ENCODE data around the gene C11orf54. TPM values are rescaled to one million over a fixed set of nuclear protein-coding genes. Genes with fewer than 3 reads are reported as not detected.

C11orf54 gene
- total RNA-seq, 4 donors from 2014 or later: 33.8 to 81.4 (median 45.4) TPM

Small RNAs within 50 kb of the gene (small RNA-seq; reads per million reads assigned to genes)
- gene RF00019 (0 reads per million in 4 donors), gene RF00493 (40.7 to 71.2 (median 57.5) reads per million in 4 donors), gene SCARNA9 (0 to 0.09 (median 0) reads per million in 4 donors), gene SNORA1 (0 reads per million in 4 donors), gene SNORA18 (0 reads per million in 4 donors), gene SNORA25 (0 reads per million in 4 donors), gene SNORA32 (0 reads per million in 4 donors), gene SNORA40 (0 reads per million in 4 donors), gene SNORA8 (0 reads per million in 4 donors), gene SNORD5 (0 reads per million in 4 donors), gene SNORD6 (843 to 1,469 (median 1,352) reads per million in 4 donors)

Other genes starting within 250 kb of the C11orf54 start
- 10 to 100 TPM in 3 of 4 donors, 1 to 10 TPM in 1; 5.6 to 15.5 (median 11.6) TPM for gene SMCO4, start 198.3 kb upstream of the C11orf54 start, total RNA-seq
- gene CEP295, start 80.0 kb upstream of the C11orf54 start, total RNA-seq: 10 to 100 TPM; 15.8 to 20.8 (median 18.3) TPM
- gene TAF1D, start 177 bp upstream of the C11orf54 start, total RNA-seq: 100 to 1,000 TPM in 1 of 4 donors, 10 to 100 TPM in 3; 28.3 to 114 (median 58.1) TPM
- 10 to 100 TPM; 27.1 to 29.7 (median 28.2) TPM for gene MED17, start 42.6 kb downstream of the C11orf54 start, total RNA-seq
- gene VSTM5, start 108.9 kb downstream of the C11orf54 start, total RNA-seq: under 1 TPM in 1 of 4 donors, not detected in 3; 0.13 TPM